Small intestine (tissue), 16 donors: ENCODE measurements around the gene CCL22. TPM values are rescaled to one million over a fixed set of nuclear protein-coding genes. Genes with fewer than 3 reads are reported as not detected.

Experiments used
- DNase-seq, 2 donors: peaks; one replicate each; pipeline versions ENCODE4 v3.0.0 to v3.0.0-alpha.2; 2013
- FAIRE-seq: peaks from 2 replicates; lab custom pipeline; 2012; peaks lifted over from hg19 to GRCh38; lab: Jason Lieb, UNC
- H3K27ac ChIP-seq, 3 donors: one replicate each; pipeline ENCODE4 v1.5.1; 2013; ENCODE audit warnings: low read length in 2 of 3, mild to moderate bottlenecking in 2 of 3, control low read depth in 1 of 3, inconsistent platforms in 1 of 3, low read depth in 1 of 3, moderate library complexity in 1 of 3
- H3K27me3 ChIP-seq, 3 donors: one replicate each; pipeline ENCODE4 v1.6.1; 2013; ENCODE audit warnings: low read length in 3 of 3, inconsistent platforms in 1 of 3; ENCODE audit not compliant: control insufficient read depth in 3 of 3, insufficient read depth in 3 of 3
- H3K36me3 ChIP-seq, 3 donors: one replicate each; pipeline ENCODE4 v1.6.1; 2013; ENCODE audit warnings: low read length in 3 of 3, inconsistent platforms in 1 of 3, low read depth in 1 of 3, mild to moderate bottlenecking in 1 of 3, moderate library complexity in 1 of 3; ENCODE audit not compliant: control insufficient read depth in 3 of 3, insufficient read depth in 2 of 3
- H3K4me1 ChIP-seq, 3 donors: one replicate each; pipeline ENCODE4 v1.6.1; 2013; ENCODE audit warnings: low read length in 2 of 3, inconsistent platforms in 1 of 3, low read depth in 1 of 3, mild to moderate bottlenecking in 1 of 3, moderate library complexity in 1 of 3; ENCODE audit not compliant: control insufficient read depth in 3 of 3, insufficient read depth in 2 of 3
- H3K4me3 ChIP-seq, 3 donors: one replicate each; pipeline ENCODE4 v1.5.1; 2013; ENCODE audit warnings: low read length in 3 of 3, control low read depth in 1 of 3, inconsistent platforms in 1 of 3, low read depth in 1 of 3, mild to moderate bottlenecking in 1 of 3, moderate library complexity in 1 of 3
- H3K9me3 ChIP-seq, 2 donors: one replicate each; pipeline ENCODE4 v1.6.1; 2013; ENCODE audit warnings: low read depth in 1 of 2, low read length in 1 of 2; ENCODE audit not compliant: control insufficient read depth in 2 of 2, insufficient read depth in 1 of 2
- WGBS, 3 donors: extraction: QIAGEN DNeasy Blood & Tissue Kit; methylation state at CpG; one replicate each; pipeline ENCODE4 v1.1.7; 2013; 5-methylcytosine and 5-hydroxymethylcytosine counted together
- long read RNA-seq, 10 donors: transcript quantifications; one replicate each; lab custom pipeline, GENCODE V29; 2026
- polyA plus RNA-seq, 4 donors: library from polyadenylated mRNA; stranded (reverse) in 3 of 4; unstranded in 1 of 4; fragments of 200-250 nt in 3 of 4; fragments of 120-200 nt in 1 of 4; gene quantifications; one replicate each; pipeline versions ENCODE4 v1.2.1 to v1.2.3, GENCODE V29; 2013
- donor health status: healthy with polysubstance abuse.
- donor health status: control.
- donor health status: control.
- donor health status: Bipolar disorder and iron deficiency.
- donor health status: healthy.

Gene CCL22, protein sequence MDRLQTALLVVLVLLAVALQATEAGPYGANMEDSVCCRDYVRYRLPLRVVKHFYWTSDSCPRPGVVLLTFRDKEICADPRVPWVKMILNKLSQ
- polyA plus RNA-seq: under 1 TPM in 2 of 4 donors, not detected in 2; 0.16 to 0.43 TPM
- long read RNA-seq, donor 1: 0 reads
- long read RNA-seq, donor 2: 0 reads
- long read RNA-seq, donor 3: 0 reads
- long read RNA-seq, donor 4: 0 reads
- long read RNA-seq, donor 5: 0 reads
- long read RNA-seq, donor 6: 0 reads
- long read RNA-seq, donor 7: 0 reads
- long read RNA-seq, donor 8: 0 reads
- long read RNA-seq, donor 9: 0 reads
- long read RNA-seq, donor 10: 0 reads

DNA sequence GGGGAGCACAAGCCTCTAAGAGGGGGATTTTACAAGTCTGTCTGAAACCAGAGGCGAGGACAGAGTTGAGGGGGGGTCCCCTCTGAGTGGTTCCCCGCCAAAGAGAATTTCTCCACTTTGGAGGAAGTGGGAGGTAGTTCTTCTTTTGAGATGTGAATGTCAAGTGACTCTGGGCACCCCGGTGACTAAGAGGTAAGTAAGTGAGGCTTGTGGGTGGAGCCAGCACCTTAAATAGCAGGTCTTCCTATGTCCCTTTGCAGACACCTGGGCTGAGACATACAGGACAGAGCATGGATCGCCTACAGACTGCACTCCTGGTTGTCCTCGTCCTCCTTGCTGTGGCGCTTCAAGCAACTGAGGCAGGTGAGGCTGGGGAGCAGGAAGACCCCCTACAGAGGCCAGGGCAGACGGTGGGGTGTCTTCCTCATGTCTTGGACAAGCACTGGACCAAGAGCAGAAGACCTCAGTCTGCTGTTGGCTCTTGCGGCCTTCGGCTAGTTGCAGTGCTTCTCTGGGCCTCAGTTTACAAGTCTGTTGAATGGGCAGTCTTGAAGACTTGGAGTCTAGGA, at the start of gene CCL22:
CCL22 (plus strand) TSS at position 257 of the 569 bp plus-strand sequence; CDS start at position 291, 34 bp downstream.
- no peaks in the 10 kb centered on the region for H3K9me3 ChIP-seq
- 77 to 82% (median 80%) methylated on average over 9 of the region's 9 CpGs for WGBS, 3 donors
- H3K4me3 ChIP-seq: no peak within 1 kb of the TSS
- H3K27me3 ChIP-seq: no peaks in the 10 kb centered on the region
- FAIRE-seq (no peak), DNase-seq (no peak)
- no peaks in the 10 kb centered on the region for H3K36me3 ChIP-seq
- no peaks in the 10 kb centered on the region for H3K4me1 ChIP-seq
- H3K27ac ChIP-seq: no peak within 1 kb of the TSS

DNA sequence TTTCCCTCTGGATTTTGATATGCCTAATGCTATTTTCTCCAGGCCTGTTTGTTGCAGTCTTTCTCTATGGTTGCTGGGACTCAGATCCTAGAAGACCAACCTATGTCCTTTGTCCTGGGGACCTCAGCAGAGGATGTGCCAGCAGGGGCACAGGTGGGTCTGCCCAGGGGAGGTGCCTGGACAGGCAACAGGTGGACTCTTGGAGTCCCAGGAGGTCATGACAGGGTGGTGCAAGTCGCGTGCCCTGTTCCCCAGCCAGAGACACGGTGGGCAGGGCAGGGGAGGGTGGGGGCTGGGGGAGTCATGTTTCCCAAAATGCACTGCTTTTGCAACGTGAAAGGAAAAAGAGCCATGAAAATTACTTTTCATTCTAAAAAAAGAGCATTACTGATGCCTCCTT, 47.8 kb upstream of the CCL22 start:
- no peaks in the 10 kb centered on the region for H3K27me3 ChIP-seq
- H3K9me3 ChIP-seq: no peaks in the 10 kb centered on the region
- H3K27ac ChIP-seq: no peak overlapping the region
- no peaks in the 10 kb centered on the region for H3K4me1 ChIP-seq
- DNase-seq (no peak), FAIRE-seq (no peak)
- 37 to 45% (median 39%) methylated on average over 4 of the region's 4 CpGs for WGBS, 3 donors
- no peaks in the 10 kb centered on the region for H3K36me3 ChIP-seq
- H3K4me3 ChIP-seq: no peak overlapping the region

DNA sequence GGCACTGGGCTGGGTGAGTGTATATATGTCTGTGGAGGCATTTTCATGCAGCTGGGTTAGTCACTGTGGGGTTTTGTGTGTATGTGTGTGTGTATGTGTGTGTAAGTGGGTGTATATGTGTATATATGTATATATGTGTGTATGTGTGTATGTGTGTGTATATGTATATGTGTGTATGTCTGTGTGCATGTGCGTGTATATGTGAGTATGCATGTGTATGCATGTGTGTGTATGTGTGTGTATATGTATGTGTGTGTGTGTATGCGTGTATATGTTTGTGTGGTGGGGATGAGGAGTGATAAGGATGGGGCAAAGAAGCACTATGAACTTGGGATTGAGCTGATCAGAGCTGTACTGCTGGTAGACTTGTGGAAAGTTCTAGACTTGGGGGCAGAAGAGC, 45.1 kb upstream of the CCL22 start:
- FAIRE-seq: no peak
- no peak for DNase-seq
- no peaks in the 10 kb centered on the region for H3K4me1 ChIP-seq
- H3K9me3 ChIP-seq: no peaks in the 10 kb centered on the region
- no peaks in the 10 kb centered on the region for H3K27me3 ChIP-seq
- H3K36me3 ChIP-seq: no peaks in the 10 kb centered on the region
- WGBS, 3 donors: 87 to 98% (median 97%) methylated on average over 2 of the region's 2 CpGs
- no peak overlapping the region for H3K4me3 ChIP-seq
- no peak overlapping the region for H3K27ac ChIP-seq

DNA sequence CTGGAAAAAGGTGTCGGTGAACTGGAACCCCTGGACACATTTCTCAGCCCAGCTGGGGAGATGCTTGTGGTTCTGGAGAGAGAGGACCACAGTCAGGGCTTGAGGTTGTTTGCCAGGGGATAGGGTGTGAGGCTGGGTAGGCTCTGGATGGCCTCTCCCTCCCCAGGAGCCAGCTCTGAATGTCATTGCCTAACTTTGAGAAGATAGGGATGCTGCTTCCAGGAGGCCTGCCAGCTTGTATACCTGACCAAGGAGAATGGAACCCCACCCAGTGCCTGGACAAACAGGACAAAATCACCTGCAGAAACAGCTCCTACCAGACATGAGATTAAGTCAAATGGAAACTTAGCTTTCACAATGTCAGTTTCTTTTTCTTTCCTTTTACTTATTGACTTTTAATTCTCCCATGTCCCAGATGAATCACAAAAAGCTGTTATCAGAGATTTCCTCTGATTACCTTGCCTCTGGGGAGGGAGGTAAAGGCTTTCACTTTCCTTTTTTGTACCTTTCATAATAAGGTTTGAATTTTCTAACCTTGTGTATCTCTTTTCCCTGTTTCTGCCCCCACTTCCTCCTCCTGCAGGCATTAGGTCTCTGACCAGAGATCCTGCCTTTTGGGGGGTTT, 44.3 kb upstream of the CCL22 start:
- Histone ChIP-seq H3K9me3 (no peaks in the 10 kb centered on the region), H3K4me3 (no peak overlapping the region), H3K27ac (no peak overlapping the region), H3K27me3 (no peaks in the 10 kb centered on the region), H3K4me1 (no peaks in the 10 kb centered on the region), H3K36me3 (no peaks in the 10 kb centered on the region)
- WGBS, 3 donors: 81 to 82% (median 82%) methylated on average over 1 of the region's 1 CpG
- DNase-seq: peak; percentile 34 to 69
- no peak for FAIRE-seq

DNA sequence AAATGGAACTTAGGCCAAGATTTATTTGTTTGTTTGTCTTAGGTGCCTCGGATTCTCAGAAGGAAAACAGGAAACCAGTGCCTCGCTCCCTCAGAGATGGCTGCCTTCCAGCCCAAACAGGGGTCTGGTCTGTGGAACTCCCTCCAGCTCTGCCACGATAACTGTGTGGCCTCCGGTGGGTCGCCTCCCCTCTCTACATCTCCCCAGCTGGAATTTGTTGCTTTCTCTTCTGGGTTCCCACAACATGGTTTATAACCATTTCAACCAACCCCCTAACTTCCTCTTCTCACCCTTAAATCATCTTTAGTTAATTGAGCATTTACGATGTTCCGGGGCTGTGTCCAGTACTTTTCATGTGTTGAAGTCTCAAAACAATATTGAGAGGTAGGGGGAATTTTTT, 43.2 kb upstream of the CCL22 start:
- no peaks in the 10 kb centered on the region for H3K4me1 ChIP-seq
- no peaks in the 10 kb centered on the region for H3K27me3 ChIP-seq
- H3K36me3 ChIP-seq: no peaks in the 10 kb centered on the region
- H3K27ac ChIP-seq: peak overlapping the region in 1 of 3 donors; percentile 32
- DNase-seq: no peak
- WGBS, 3 donors: 61 to 80% (median 76%) methylated on average over 7 of the region's 7 CpGs
- H3K4me3 ChIP-seq: no peak overlapping the region
- FAIRE-seq: no peak
- no peaks in the 10 kb centered on the region for H3K9me3 ChIP-seq

DNA sequence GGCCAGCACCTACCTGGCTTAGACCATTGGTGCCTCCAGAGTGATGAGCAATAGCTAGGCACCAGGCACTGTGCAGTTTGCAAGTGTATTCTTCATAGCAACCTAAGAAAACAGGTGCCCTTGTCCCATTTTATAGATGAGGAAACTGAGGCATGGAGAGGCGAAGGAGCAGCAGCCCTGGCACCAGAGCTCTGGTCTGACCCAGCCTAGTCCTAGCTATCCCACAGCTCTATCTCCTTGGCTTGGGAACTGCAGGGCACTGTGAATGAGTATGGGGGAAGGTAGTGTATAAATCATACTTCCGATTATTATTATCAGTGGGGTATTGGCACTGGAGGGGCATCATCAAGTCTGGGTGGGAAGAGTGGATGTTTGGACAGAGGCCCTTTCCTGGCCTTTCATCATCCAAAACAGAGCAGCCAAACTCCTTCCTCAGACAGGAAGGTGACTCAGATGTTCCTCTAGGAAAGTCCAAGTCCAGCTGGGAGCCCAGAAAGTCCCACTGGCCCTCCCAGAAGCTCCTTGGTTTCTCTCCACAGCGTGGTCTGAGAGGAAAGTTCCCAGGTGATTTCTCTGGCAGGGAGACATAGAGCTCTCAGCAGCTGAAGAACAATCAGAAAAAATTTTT, 42.1 kb upstream of the CCL22 start:
- H3K9me3 ChIP-seq: no peaks in the 10 kb centered on the region
- H3K36me3 ChIP-seq: no peaks in the 10 kb centered on the region
- no peaks in the 10 kb centered on the region for H3K4me1 ChIP-seq
- peak overlapping the region in 1 of 3 donors; percentile 56 for H3K27ac ChIP-seq
- H3K27me3 ChIP-seq: no peaks in the 10 kb centered on the region
- 74 to 82% (median 82%) methylated on average over 3 of the region's 3 CpGs for WGBS, 3 donors
- no peak for FAIRE-seq
- no peak for DNase-seq
- H3K4me3 ChIP-seq: no peak overlapping the region

DNA sequence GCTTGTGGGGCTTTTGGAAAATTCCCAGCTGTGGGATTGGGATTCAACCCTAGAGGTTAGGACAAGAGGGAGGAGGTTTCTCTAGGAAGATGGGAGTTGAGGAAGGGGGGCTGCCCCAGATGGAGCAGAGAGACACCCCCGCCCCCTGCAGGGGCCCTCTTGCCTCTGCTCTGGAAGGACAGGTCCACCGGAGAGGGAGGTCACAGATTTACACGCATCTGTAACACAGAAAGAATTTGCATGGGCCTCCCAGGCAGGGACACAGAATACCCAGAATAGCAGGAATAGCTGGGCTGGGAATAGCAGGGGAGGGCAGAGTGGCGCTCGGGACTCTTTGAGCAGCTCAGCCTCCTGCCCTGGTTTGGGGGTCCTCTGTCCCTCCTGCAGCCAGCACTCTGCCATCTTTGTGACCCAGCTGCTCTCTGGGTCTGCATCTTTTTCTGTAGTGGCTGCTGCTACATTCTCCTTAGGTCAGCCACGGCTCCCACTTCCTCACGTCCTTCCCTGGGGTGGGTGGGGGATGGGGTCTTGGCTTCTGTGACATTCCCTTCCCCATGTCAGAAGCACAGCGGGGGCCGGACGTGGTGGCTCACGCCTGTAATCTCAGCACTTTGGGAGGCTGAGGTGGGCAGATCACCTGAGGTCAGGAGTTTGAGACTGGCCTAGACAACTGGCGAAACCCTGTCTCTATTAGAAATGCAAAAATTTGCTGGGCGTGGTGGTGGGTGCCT, 40.2 kb upstream of the CCL22 start:
- Histone ChIP-seq H3K4me1 (no peaks in the 10 kb centered on the region), H3K36me3 (no peaks in the 10 kb centered on the region), H3K4me3 (no peak overlapping the region), H3K27ac (no peak overlapping the region), H3K27me3 (no peaks in the 10 kb centered on the region), H3K9me3 (no peaks in the 10 kb centered on the region)
- DNase-seq (no peak), FAIRE-seq (no peak)
- 80 to 89% (median 85%) methylated on average over 13 of the region's 13 CpGs for WGBS, 3 donors

DNA sequence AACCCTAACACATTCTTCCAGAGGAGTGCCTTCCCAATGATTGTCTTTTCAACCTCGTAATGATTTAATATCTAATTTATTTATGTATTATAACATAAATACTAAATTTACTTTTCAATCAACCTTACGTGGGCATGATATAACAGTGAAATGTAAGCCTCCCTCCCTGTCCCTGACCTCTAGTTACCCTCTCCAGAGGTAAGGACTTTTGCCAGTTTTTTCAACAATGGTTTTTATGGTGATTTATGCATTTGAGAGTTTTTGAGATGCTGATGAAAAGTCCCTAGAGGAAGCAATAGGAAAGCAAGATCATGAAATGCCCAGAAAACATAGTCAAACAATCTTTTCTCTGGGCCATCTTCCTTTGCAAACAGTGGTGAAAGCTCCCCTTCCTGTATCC, 38.9 kb upstream of the CCL22 start:
- Histone ChIP-seq H3K27me3 (no peaks in the 10 kb centered on the region), H3K4me1 (no peaks in the 10 kb centered on the region), H3K27ac (no peak overlapping the region), H3K36me3 (no peaks in the 10 kb centered on the region), H3K9me3 (no peaks in the 10 kb centered on the region), H3K4me3 (no peak overlapping the region)
- WGBS, 3 donors: 78 to 81% (median 81%) methylated on average over 2 of the region's 2 CpGs
- FAIRE-seq (no peak), DNase-seq (no peak)
